Activated T-cell treated with anti-CD3 and anti-CD28 coated beads, Interleukin-2, amount 50 U/mL, for 1 hour (primary cell): ENCODE measurements around the gene WSCD2.

Experiments
- DNase-seq: peaks from one replicate; pipeline ENCODE4 v3.0.0-alpha.2; 2020

Gene WSCD2

DNA sequence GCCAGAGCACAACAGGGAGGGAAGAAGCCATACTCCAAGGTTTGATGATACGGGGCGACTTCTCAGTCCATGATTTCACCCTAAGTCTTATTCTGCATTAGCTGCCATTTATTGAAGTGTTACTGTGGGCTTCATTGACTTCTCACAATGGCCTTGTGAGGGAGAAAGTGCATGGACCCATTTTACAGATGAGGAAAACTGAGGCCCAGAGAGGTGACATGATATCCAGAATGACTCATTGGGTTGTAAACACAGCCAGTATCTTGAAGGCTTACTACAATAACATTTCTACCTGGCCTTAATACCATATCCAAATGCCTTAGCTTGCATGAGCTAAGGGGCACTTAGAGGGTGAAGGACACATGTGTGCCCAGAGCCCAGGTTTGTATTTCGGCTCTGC, 109.4 kb downstream of the WSCD2 start:
- DNase-seq, result no peak

DNA sequence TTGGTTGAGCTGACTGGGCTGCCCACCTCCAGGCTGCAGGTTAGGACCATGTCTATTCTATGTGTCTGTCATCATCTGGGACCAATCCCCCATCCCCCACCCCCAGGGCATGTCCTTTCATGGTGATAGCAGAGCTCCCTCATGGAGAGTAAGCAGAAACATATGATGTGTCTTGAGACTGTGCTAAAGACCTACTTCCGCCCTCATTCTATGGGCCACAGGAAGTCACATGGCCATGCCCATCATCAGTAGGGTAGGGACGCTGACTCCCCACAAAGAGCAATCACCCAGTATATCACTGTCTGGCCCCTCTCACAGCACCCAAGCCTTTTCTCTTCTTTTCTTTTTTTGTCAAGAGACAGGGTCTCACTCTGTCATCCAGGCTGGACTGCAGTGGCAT, 110.3 kb downstream of the WSCD2 start:
- no peak for DNase-seq

DNA sequence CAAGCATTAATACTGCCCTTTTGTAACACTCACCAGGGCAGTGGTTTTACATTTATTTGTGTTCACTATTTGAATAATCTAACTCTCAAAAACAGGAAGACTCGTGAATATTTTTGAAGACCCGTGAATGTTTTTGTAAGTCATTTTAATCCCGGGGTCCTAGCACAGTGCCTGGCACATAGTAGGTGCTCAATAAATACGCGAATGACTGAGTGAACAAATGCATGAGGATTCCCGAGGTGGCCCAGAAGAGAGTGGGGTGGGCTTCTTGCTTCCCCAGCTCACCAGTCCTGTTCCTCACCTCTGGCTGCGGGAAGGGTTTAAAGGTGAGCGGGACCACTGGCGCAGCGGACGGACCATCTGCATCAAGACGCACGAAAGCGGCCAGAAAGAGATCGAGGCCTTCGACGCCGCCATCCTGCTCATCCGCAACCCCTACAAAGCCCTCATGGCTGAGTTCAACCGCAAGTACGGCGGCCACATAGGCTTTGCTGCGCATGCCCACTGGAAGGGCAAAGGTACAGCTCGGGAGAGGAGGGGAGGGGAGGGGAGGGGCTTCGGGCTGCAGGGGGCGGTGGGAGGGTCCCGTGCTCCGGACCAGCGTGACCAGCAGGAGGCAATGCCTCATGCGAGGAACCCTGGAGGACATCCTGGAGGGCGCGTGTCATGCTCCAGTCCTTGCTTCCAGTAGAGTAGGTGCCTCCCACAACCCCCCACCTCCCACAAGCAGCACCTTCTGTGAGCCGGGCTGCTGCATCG, 111.1 kb downstream of the WSCD2 start:
- DNase-seq, result no peak

DNA sequence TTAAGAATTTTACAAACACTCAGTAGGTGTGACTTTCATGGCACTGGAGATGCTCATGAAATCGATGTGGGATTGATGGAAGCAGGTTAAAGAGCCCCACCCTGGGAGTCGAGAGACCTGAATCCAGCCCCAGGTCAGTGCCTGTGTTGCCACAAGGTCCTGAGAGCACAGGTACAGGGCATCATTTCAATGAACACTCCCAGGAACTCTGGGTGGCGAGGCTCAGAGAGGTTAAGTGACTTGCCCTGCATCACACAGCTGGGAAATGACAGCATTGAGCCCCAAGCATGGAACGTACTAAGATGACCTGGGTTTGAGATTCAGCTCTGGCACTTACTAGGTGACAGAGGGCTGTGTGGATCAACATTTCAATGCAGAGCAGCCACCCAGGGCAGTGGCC, 111.8 kb downstream of the WSCD2 start:
- DNase-seq, result no peak

DNA sequence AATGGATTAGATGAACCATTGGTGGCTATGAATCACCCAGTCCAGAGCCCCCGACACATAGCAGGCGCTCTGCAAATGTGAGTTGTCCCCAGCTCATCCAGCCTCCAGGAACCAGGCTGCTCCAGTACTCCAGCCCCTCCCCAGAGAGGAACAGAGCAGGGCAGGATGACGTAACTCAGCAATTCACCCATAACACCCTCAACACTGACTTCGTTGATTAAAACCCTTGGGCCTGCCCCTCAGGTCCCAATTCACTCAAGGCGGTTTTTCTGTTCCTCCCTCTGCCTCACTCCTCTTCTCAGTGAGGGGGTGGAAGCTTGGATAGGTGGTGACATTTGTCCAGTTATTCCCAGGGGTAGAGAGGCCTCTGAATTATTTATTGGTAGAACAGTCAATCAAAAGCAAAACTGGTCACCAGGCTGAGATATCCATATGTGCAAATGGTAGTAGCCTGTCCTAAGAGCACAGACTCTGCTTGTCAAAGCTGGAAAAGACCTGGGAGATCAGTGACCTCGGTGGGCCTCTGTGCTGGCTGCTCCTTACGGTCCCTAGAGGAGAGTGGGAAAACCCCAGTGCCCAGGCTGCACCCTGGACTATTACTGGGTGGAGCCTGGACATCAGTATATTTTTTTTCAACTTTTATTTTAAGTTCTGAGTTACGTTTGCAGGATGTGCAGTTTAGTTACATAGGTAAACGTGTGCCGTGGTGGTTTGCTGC, 113.1 kb downstream of the WSCD2 start:
- no peak for DNase-seq

DNA sequence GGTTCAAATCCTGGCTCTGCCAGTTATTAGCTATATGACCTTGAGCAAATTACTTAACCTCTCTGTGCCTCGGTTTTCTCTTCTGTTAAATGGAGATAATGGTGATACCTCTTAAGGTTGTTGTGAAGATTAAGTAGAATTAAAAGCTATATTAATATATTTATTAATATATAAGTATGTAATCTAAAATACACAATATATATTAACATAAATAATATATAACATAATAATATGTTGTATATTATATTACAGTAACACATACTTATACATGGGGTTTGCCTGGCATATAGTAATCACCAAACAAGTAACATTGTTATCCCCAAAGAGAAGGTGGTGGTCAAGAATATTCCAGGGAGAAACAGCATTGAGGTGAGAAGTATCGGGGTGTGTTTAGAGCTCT, 118.0 kb downstream of the WSCD2 start:
- no peak for DNase-seq

DNA sequence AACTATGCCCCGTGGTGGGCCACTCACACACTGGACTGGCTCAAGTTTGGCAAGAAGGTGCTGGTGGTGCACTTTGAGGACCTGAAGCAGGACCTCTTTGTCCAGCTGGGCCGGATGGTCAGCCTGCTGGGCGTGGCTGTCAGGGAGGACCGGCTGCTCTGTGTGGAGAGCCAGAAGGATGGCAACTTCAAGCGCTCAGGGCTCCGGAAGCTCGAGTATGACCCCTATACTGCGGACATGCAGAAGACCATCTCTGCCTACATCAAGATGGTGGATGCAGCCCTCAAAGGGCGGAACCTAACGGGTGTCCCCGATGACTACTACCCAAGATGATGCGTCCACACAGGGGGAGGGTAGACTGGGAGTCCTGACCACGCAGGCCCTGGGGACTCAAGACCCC, 118.9 kb downstream of the WSCD2 start:
- no peak for DNase-seq

DNA sequence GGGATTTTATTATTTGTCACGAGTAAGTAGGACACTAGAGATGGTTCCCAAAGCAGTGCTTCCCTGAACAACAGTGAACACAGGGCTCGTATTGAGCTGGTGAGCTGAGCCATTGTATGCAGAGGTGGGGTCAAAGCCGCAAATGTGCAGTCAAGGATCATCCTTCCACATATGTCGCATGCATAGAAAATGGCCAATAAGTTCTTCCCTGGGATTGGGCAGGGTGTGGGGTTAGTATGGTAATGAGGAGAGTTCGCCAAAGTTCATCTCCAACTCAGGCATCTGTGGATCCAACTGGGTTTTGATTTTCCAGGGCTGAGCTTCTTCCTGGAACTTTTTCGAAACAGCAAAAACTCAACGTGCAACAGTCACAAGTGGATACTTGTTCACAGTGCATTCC, 123.4 kb downstream of the WSCD2 start:
- DNase-seq, result no peak

DNA sequence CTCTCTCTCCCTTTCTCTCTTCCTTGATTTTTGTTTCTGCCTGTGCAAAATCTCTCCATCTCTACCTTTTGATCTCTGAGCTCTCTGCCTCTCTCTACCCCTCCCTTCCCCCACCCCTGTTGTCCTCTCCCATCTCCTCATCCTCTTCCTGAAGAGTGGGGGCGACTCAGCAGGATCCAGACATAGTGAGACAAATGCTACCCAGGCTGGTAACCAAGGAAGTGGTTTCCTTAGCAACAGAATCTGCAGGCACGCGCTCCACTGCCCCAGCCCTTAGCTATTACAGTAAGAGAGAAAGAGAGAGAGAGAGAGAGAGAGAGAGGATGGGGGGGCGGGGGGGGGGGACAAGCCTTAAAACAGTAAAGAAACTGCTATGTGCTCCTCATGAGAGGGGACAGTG, 124.5 kb downstream of the WSCD2 start:
- DNase-seq, result no peak

DNA sequence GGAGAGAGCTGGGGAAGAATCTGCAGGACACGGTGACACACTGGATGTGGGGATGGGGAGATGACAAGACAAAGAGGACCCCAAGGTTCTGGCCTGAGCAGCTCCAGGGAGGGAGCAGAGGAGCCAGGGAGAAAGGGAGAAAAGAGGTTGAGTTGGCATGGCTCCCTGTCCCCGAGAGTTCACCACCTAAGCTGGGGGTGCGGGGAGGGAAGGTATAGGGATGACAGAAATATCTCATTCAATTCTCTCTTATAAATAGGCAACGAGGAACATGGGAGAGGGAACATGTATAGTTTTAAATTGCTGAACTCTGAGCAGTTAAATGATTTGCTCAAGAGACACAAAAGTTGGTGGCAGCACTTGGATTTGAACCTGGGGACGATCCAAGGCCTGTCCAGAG, 124.9 kb downstream of the WSCD2 start:
- no peak for DNase-seq

DNA sequence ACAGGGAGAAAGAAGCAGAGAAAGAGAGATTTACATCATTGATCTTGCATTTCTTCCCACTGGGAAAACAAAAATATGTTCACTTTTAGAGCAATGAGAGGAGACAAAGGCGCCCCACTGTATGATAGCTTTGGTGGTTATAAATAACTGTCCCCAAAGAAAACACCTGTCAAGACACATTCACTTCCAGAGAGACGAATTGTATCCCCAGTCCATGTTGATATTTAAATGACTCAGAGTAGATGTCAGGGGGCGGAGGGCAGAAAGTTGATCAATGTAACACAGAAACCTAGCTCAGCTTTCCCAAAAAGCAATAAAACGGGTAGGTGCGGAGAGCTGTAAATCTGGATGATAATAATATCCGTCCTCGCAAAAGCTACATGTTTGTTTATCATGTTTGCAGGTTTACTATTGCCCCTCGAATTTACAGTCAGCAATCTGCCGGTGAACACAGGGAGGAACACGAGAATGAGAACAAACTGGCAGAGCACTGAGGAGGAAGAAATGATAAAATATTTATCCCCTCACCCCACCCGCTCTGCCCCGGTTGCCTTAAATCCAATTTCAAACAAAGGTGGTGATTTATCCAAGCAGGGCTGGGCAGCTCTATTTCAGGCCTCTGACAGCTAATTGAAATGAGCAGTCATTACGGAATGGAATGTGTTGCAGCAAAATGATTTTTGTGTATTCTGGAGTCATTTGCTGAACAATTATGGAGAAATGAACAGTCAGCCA, 125.6 kb downstream of the WSCD2 start:
- DNase-seq, result no peak

DNA sequence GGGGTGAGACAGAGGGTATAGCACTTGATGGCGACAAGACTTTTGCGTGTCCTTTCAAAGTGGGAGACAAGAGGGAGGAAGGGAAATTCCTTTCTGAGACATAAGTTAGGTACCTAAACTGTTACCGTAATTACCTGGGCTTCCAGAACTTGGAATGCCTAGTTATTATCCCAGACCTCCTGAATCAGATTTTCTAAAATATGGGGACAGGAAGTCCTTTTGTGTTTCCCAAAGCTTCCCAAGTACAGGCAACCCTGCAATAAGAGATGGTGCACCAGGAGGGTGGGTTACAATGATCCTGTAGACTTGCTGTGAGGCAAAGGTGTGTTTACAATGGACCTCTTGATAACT, 126.1 kb downstream of the WSCD2 start:
- no peak for DNase-seq

DNA sequence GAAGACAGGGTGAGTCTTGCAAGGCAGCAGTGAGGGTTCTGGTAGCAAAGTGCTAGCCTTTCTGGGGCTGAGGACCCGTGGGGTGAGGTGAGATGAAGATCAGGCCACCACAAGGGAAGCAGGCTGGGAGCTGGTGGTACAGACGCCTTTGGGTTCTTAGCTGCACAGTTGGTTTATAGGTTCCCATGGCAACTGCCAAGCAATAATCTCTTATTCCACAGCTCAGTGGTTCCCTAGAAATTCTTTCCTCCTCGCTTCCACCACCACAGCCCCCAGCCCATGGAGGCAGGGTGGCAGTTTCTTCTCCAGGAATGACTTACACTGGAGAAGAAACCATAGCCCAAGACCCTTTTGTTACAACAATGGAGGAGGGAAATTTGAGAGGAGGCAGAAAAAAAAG, 127.9 kb downstream of the WSCD2 start:
- DNase-seq, result no peak

DNA sequence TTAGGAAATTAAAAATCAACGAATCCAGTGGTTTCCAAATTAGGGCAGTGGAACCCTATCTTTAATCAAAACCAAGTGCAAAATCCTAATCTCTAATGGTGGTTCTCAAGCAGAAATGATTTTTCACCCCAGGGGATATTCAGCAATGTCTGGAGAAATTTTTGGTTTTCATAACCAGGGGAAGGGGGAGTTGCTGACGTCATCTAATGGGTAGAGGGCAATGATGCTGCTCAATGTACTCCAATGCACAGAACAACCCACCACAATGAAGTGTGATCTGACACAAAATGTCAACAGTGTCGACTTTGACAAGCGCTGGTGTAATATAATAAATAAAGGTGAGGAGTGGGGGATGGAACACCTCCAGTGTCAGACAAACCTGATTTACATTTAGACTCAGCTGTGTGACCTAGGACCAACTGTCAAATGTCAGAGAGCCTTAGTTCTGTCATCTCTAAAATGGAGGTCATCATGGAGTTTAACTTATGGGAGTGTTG, 128.6 kb downstream of the WSCD2 start:
- no peak for DNase-seq

DNA sequence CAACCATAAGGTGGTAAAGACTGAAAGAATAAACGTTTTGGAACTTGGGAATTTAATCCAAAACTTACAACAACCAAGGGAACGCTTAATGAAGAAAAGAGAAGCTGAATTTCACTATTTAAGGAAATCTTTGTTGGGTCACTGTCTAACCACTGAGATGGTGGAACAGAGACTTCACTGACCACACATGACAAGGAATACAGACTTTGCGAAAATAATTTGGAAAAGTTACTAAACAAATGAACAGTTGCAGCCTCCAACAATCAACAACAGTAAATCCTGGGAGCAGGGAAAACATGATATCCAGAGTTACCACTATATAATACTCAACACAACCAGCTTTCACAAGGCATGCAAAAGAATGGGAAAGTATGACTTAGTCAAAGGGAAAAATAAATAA, 131.0 kb downstream of the WSCD2 start:
- no peak for DNase-seq

DNA sequence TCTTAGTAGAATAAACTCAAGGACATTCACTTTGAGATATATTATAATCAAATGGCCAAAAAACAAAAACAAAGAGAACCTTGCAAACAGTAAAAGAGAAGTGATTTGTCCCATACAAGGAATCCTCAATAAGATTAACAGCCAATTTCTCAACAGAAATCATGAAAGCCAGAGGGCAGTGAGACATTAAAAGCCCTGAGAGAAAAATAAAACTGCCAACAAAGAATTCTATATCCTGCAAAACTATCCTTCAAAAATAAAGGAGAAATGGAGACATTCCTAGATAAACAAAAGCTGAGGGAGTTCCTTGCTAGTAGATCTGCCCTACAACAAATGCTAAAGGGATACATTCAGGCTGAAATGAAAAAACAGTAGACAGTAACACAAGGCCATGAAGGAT, 131.9 kb downstream of the WSCD2 start:
- no peak for DNase-seq

DNA sequence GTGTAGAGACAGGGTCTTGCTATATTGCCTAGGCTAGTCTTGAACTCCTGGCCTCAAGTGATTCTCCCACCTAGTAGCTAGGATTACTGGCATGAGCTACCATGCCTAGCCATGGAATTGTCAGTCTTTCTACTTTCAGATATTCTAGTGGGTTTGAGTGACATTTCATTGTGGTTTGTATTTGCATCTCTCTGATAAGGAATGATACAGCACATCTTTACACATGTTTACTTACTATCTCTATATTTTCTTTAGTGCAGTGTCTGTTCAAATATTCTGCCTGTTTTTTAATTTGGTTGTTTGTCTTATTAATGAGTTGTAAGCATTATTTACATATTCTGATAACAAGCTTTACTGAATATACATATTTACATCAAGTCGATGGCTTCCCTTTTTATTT, 136.4 kb downstream of the WSCD2 start:
- DNase-seq, result no peak

DNA sequence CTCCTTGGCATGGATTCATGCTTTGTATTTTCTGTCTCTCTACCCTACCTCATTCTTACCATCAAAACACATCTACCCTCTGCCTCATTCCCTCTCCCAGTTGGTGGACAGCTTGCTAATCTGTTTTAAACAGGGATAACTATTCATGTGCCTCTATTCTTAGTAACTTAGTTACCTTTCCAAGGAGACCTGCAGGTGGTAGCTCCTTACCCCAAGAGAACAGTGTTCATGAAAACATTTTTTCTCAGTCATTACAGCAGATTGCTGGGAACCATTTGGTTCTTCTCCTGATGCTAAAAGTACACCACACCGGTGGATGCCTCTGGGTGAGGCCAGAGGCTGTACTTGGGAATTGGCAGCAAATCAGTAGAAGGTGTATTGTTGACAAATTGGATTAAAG, 137.0 kb downstream of the WSCD2 start:
- no peak for DNase-seq

DNA sequence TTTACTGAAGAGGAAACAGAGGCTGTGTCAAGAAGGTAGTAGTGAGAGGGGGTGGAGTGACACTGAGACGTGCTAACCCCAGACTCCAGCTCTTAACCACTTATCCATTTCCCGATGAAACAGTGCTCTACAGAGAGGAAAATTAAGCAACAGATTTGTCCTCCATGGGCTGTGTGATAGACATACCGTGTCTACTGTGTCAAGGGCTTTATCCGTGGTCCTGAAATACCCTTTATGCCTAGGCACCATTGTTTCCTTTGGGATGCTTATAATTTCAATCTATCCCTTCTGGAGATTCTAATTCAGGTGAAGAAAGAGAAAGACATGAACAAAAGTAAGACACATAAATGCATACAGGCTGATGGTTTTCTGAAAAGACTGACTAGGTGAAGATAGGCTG, 138.4 kb downstream of the WSCD2 start:
- DNase-seq, result no peak

DNA sequence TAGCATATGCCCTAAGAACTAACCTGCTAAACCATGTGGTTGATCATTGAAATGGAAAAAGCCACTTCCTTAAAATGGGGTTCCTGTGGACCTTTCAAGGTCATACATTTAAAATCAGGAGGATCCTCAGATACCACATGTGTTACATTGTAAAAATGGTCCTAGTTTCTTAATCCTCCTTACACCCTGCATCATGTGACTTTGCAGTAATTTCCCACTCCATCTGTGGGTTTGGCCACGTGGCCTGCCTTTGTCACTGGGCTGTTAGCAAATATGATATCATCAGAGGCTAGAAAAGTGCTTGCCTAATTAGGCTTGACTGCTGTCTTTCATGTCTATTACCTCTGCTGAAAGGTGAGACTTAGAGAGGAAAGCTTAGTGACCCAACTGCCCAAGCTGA, 139.3 kb downstream of the WSCD2 start:
- DNase-seq, result no peak

DNA sequence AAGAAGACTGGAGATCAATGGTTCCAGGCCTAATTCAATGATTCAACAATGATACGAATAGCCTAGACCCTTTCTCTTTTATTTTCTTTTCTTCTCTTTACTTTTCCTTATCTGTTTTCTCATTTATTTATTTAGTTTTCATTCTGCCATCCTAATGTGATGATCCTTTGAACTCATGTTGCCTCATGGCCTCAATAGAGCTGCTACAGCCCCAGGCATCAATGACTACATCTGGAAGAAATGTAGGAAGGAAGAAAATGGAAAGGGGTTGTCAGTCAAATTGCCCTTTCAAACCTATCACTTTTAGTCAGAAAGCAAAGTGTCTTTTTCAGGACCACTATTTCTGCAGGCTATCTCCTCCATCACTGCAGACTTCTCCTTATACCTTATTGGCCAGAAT, 140.1 kb downstream of the WSCD2 start:
- DNase-seq, result no peak

DNA sequence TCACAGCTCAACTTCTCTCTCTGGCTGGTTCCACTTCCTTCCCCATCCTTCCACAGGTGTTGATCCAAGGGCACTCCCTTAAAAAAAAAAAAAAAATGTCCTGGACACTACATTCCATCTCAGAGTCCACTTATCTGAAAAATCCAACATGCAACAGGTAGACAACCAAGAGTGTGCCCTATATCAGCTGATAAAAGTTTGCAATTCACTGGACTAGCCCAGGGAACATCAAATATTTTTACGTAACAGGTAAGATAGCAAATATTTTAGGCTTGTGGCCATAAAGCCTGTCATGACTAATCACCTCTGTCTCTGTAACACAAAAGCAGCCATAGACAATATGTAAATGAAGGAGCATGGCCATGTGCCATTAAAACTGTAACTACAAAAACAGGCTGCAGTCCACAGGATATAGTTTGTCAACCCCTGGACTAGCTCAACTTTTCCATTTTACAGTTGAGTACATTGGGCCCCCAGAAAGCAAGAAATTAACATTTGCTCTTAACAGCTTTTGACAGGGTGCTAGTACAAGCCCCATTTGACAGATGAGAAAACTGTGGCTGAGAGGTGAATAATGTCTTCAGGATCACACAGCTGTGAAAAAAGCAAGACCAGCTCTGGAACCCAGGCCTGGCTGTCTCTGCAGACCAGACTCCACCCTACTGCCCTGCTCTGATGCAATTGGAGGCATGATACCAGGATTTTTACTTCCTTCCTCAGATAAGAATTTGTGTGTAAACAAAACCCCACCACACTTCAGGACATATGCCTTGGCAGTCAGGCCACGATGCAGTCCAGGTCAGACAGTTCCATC, 141.2 kb downstream of the WSCD2 start:
- DNase-seq, result no peak

DNA sequence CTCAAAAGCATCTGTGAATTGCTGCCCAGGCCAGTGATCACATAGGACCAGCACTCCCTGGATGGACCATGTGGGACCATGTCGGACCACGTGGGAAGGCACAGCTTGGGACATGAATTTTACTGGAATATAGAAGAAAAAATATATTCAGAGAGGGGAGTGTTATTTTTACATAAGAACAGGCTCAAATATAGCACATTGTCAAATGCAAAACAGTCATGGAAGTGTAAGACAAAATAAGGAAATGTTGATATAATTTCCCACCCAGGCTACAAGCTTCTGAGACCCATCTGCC, 141.7 kb downstream of the WSCD2 start:
- DNase-seq, result no peak
